B cell (primary cell): ENCODE results near the gene METTL24. TPM values are rescaled to one million over a fixed set of nuclear protein-coding genes. Genes with fewer than 3 reads are reported as not detected.
A peak's percentile ranks its signal among the peaks of the same experiment; 100 is the strongest.

Experiments
- ATAC-seq: fragments of 200-7000 bp; cut with Tn5 transposase; one replicate; pipeline ENCODE4 v1.10.0; 2021; ENCODE audit warnings: low read depth, mild to moderate bottlenecking, moderate number of reproducible peaks, moderate library complexity
- CTCF ChIA-PET: fragments of 350-600 bp; sonication (Branson Sonifier 250); formaldehyde crosslinking; loops from one replicate; lab custom pipeline; 2021; ENCODE audit warnings: antibody characterized with exemption, inconsistent platforms; lab: Charles Lee
- POLR2A ChIA-PET: fragments of 350-600 bp; sonication (Branson Sonifier 250); formaldehyde crosslinking; loops from one replicate; lab custom pipeline; 2021; ENCODE audit warnings: antibody characterized with exemption; lab: Charles Lee
- DNase-seq: peaks from one replicate; pipeline ENCODE4 v3.0.0; 2013
- H2AFZ ChIP-seq: 2 replicates; pipeline ENCODE4 v1.6.1; 2012; ENCODE audit warnings: mild to moderate bottlenecking, low read depth, low read length; ENCODE audit not compliant: insufficient read depth, poor library complexity, severe bottlenecking
- H3K27ac ChIP-seq, 2 donors: 1 replicate in 1 of 2; 2 replicates in 1 of 2; pipeline ENCODE4 v1.5.1; 2012 to 2013; ENCODE audit warnings: low read length in 2 of 2, mild to moderate bottlenecking in 2 of 2, moderate library complexity in 1 of 2
- H3K27me3 ChIP-seq, 4 experiments: fragments of 200-600 bp in 1 of 4; sonication (generic) in 1 of 4; replicated peaks in 1 of 4; 1 replicate in 2 of 4; 2 replicates in 2 of 4; pipeline versions ENCODE4 v1.6.1 to v1.7.0; 2013 to 2016; ENCODE audit warnings: low read length in 3 of 4, mild to moderate bottlenecking in 2 of 4, mixed read lengths in 1 of 4, moderate library complexity in 1 of 4; ENCODE audit not compliant: insufficient read depth in 4 of 4, control insufficient read depth in 3 of 4; ENCODE audit errors: control extremely low read depth in 1 of 4
- H3K36me3 ChIP-seq, 2 experiments: replicated peaks in 1 of 2; 1 replicate in 1 of 2; 2 replicates in 1 of 2; pipeline versions ENCODE4 v1.6.1 to v1.7.1; 2013; ENCODE audit warnings: low read length in 1 of 2; ENCODE audit not compliant: insufficient read depth in 2 of 2, control insufficient read depth in 1 of 2; ENCODE audit errors: control extremely low read depth in 1 of 2, extremely low read depth in 1 of 2
- H3K4me1 ChIP-seq, 2 donors: fragments of 200-600 bp in 1 of 2; sonication (generic) in 1 of 2; 1 replicate in 1 of 2; 2 replicates in 1 of 2; pipeline versions ENCODE4 v1.5.1 to v1.6.1; 2013 to 2017; ENCODE audit warnings: low read length in 2 of 2; ENCODE audit not compliant: control insufficient read depth in 2 of 2, insufficient read depth in 2 of 2
- H3K4me2 ChIP-seq: replicated peaks from 2 replicates; pipeline ENCODE3; 2012; ENCODE audit warnings: mild to moderate bottlenecking, low read depth, low read length; ENCODE audit not compliant: poor library complexity, severe bottlenecking
- H3K4me3 ChIP-seq, 5 experiments: fragments of 200-600 bp in 1 of 5; sonication (generic) in 1 of 5; 1 replicate in 3 of 5; 2 replicates in 2 of 5; pipeline versions ENCODE4 v1.5.1 to v1.7.0; 2011 to 2016; ENCODE audit warnings: low read length in 4 of 5, mild to moderate bottlenecking in 4 of 5, low read depth in 2 of 5, control low read depth in 1 of 5, moderate library complexity in 1 of 5; ENCODE audit not compliant: insufficient read depth in 1 of 5; ENCODE audit errors: control extremely low read depth in 1 of 5, extremely low read depth in 1 of 5
- H3K79me2 ChIP-seq: fragments of 200-600 bp; sonication (generic); one replicate; pipeline ENCODE4 v1.6.0; 2016; ENCODE audit warnings: low read length; ENCODE audit not compliant: control insufficient read depth, insufficient read depth
- H3K9ac ChIP-seq: fragments of 200-600 bp; sonication (generic); 2 replicates; pipeline ENCODE4 v1.6.1; 2017; ENCODE audit warnings: mild to moderate bottlenecking, low read length, moderate library complexity
- H3K9me3 ChIP-seq, 3 donors: one replicate each; pipeline versions ENCODE4 v1.6.1 to v1.7.1; 2013; ENCODE audit warnings: low read length in 2 of 3; ENCODE audit not compliant: control insufficient read depth in 2 of 3, insufficient read depth in 1 of 3; ENCODE audit errors: control extremely low read depth in 1 of 3
- H4K20me1 ChIP-seq: 2 replicates; pipeline ENCODE4 v1.6.0; 2012; ENCODE audit warnings: mild to moderate bottlenecking, low read length; ENCODE audit not compliant: insufficient read depth, control insufficient read depth, poor library complexity, severe bottlenecking
- H3K27ac Mint-ChIP-seq: one replicate; pipeline ENCODE4 v1.8.0; 2021; ENCODE audit warnings: mixed read lengths
- H3K27me3 Mint-ChIP-seq: one replicate; pipeline ENCODE4 v1.8.0; 2021; ENCODE audit warnings: mixed read lengths
- H3K4me1 Mint-ChIP-seq: one replicate; pipeline ENCODE4 v1.8.0; 2021; ENCODE audit warnings: mixed read lengths
- H3K4me3 Mint-ChIP-seq: one replicate; pipeline ENCODE4 v1.8.0; 2021; ENCODE audit warnings: mixed read lengths
- H3K9me3 Mint-ChIP-seq: one replicate; pipeline ENCODE4 v1.8.0; 2022; ENCODE audit warnings: mixed read lengths; ENCODE audit not compliant: insufficient read depth
- CTCF ChIP-seq: fragments of 200-600 bp; IDR thresholded peaks from one replicate; pipeline ENCODE4 v1.8.0; 2022; ENCODE audit warnings: antibody characterized with exemption, mild to moderate bottlenecking
- EZH2 ChIP-seq: IDR thresholded peaks from 2 replicates; pipeline ENCODE4 v1.6.1; 2012; ENCODE audit warnings: borderline replicate concordance, low read depth, mild to moderate bottlenecking, moderate library complexity, low read length; ENCODE audit not compliant: insufficient read depth, poor library complexity, severe bottlenecking
- WGBS: methylation state at CpG from one replicate; pipeline ENCODE4 v1.1.5; 2013; ENCODE audit warnings: missing lambda C conversion rate; ENCODE audit not compliant: insufficient coverage; 5-methylcytosine and 5-hydroxymethylcytosine counted together
- intact Hi-C: fragments of 100-400 bp; cut with micrococcal nuclease; formaldehyde crosslinking; loops from one replicate; pipeline ENCODE4 v1.10.0; 2022
- polyA plus RNA-seq: library from polyadenylated mRNA; depleted of rRNA; stranded (reverse); fragments of >200 nt; gene quantifications from 2 replicates; pipeline ENCODE4 v1.2.3, GENCODE V29; 2012
- total RNA-seq, 2 donors: library from RNA; stranded (reverse); fragments of 120-200 nt in 1 of 2; gene quantifications; 1 replicate in 1 of 2; 2 replicates in 1 of 2; pipeline versions ENCODE4 v1.2.3 to v1.2.4, GENCODE V29; 2013 to 2022

The METTL24 gene
- total and polyA plus RNA-seq, 2 donors (not counting 1 experiment from before 2014, with no cell fraction given): not detected

- no peak overlapping the region for H3K4me3 Mint-ChIP-seq
- Histone ChIP-seq H3K4me2 (no peak overlapping the region), H3K36me3 (no peaks in the 10 kb centered on the region), H3K9me3 (no peaks in the 10 kb centered on the region), H3K4me3 (no peak overlapping the region), H4K20me1 (no peaks in the 10 kb centered on the region), H3K79me2 (no peaks in the 10 kb centered on the region), H3K4me1 (no peaks in the 10 kb centered on the region), H2AFZ (no peak overlapping the region), H3K27me3 (peaks cover 0 to 5% (median 0%) of the 10 kb centered on the region in 4 experiments), H3K9ac (no peak overlapping the region), H3K27ac (no peak overlapping the region)
- peaks cover 3% of the 10 kb centered on the region for H3K27me3 Mint-ChIP-seq
- CTCF ChIA-PET: no interaction called here
- H3K27ac Mint-ChIP-seq: no peak overlapping the region
- DNase-seq: no peak
- peaks cover 4% of the 10 kb centered on the region for H3K4me1 Mint-ChIP-seq
- WGBS: 96% methylated on average over 4 of the region's 4 CpGs
- intact Hi-C loops: no loop called here
- H3K9me3 Mint-ChIP-seq: no peaks in the 10 kb centered on the region
- TF ChIP-seq CTCF: no peak
- no peak for TF ChIP-seq EZH2
- no peak for ATAC-seq
- POLR2A ChIA-PET: no interaction called here
These were observed 34.9 kb downstream of the METTL24 start for GRCh38 chr6:110323258-110323657.

DNA sequence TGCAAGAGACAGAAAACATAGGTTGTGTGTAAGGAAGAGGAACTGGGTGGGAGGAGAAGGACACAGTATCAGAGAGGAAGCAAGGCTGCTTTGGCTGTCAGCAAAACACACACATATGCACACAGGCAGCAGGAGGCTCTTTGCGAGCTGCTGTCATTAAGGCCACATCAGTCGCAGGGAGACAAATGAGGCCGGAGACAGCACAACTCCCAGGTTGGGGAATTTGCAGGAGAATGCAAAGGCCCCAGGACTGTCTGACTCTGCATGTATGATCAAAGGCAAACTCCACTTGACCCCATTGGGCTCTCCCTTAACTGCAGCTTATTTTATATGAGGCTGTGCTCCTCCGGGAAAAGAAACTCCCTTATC, 35.3 kb downstream of the METTL24 start:
- peaks cover 3% of the 10 kb centered on the region for H3K27me3 Mint-ChIP-seq
- H3K9ac ChIP-seq: no peak overlapping the region
- intact Hi-C loops: no loop called here
- peak overlapping the region; percentile 53 for H2AFZ ChIP-seq
- H3K36me3 ChIP-seq: no peaks in the 10 kb centered on the region
- no peak overlapping the region for H3K4me3 ChIP-seq
- H3K27me3 ChIP-seq: peaks cover 0 to 5% (median 0%) of the 10 kb centered on the region in 4 experiments
- H3K4me3 Mint-ChIP-seq: no peak overlapping the region
- DNase-seq (no peak), ATAC-seq (no peak)
- ChIA-PET POLR2A (no interaction called here), CTCF (no interaction called here)
- H3K79me2 ChIP-seq: no peaks in the 10 kb centered on the region
- peaks cover 4% of the 10 kb centered on the region for H3K4me1 Mint-ChIP-seq
- WGBS: 51% methylated on average over 4 of the region's 4 CpGs
- no peaks in the 10 kb centered on the region for H3K9me3 Mint-ChIP-seq
- TF ChIP-seq CTCF (no peak), EZH2 (no peak)
- no peaks in the 10 kb centered on the region for H3K9me3 ChIP-seq
- H3K4me1 ChIP-seq: no peaks in the 10 kb centered on the region
- H3K27ac ChIP-seq: no peak overlapping the region
- H3K4me2 ChIP-seq: peak overlapping the region; percentile 49
- no peak overlapping the region for H3K27ac Mint-ChIP-seq
- no peaks in the 10 kb centered on the region for H4K20me1 ChIP-seq
